Measurements from ENCODE around the gene IQGAP1. TPM values are rescaled to one million over a fixed set of nuclear protein-coding genes. Genes with fewer than 3 reads are reported as not detected.

The IQGAP1 gene
- total and polyA plus RNA-seq, 2 of the 13 experiments (the other 11 are each of a cell fraction or from before 2014, with no cell fraction given): 29.5 to 37.9 TPM

DNA sequence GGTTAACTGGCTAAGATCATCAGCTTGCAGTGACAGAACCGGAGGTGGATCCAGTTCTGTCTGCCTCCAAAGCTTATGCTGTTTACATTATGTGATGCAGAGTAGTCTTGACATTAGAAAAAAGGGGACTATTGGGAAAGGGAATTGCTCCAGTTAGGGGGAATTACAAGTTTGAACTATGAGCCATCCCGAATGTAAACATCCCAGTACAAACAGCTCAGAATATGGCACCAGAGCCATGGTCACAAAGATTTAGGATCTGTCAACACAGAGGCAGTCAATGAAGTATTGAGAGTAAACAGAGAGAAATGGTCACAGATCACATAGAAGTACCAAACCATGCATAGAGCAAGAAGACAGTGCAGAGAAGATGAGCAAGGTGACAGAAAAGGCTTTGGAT, 101.9 kb downstream of the IQGAP1 start (continued):
- TF ChIP-seq ZNF281 (CRISPR knock-in tag; IDR thresholded peaks at IDR 0.05; ENCODE audit: borderline replicate concordance) (peak; percentile 59; the same call in 1 of the 2 replicates), ZNF850 (CRISPR knock-in tag; conservative IDR thresholded peaks at IDR 0.05) (no peak), ZHX2 (IDR thresholded peaks at IDR 0.05; ENCODE audit: low read depth) (peak; percentile 54; the same call in 1 of the 2 replicates), ZHX2 (CRISPR knock-in tag; IDR thresholded peaks at IDR 0.05; ENCODE audit: borderline replicate concordance) (no peak; the same call in 1 of the 2 replicates), TCF12 (IDR thresholded peaks at IDR 0.05) (no peak), TCF12 (CRISPR knock-in tag; IDR thresholded peaks at IDR 0.05) (peak; percentile 45; the same call in 1 of the 2 replicates), HNRNPL (IDR thresholded peaks at IDR 0.05; ENCODE audit: low read depth, low read length) (no peak), HNF1B (CRISPR knock-in tag; IDR thresholded peaks at IDR 0.05) (peak; percentile 85; the same call in 1 of the 2 replicates), ATF5 (CRISPR knock-in tag; IDR thresholded peaks at IDR 0.05; ENCODE audit: low read depth) (no peak), ZNF614 (CRISPR knock-in tag; IDR thresholded peaks at IDR 0.05; ENCODE audit: borderline replicate concordance) (peak; percentile 94), MLX (CRISPR knock-in tag; IDR thresholded peaks at IDR 0.05) (peak; percentile 86), ZBTB38 (CRISPR knock-in tag; IDR thresholded peaks at IDR 0.05) (no peak), GZF1 (CRISPR knock-in tag; IDR thresholded peaks at IDR 0.05) (no peak)
- TF ChIP-seq, protein P1, sequence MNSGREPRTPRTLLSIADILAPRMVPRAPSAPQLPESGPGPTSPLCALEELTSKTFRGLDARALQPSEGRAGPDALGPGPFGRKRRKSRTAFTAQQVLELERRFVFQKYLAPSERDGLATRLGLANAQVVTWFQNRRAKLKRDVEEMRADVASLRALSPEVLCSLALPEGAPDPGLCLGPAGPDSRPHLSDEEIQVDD (CRISPR knock-in tag; IDR thresholded peaks at IDR 0.05; ENCODE audit: borderline replicate concordance): no peak
- TF ChIP-seq, protein P2, sequence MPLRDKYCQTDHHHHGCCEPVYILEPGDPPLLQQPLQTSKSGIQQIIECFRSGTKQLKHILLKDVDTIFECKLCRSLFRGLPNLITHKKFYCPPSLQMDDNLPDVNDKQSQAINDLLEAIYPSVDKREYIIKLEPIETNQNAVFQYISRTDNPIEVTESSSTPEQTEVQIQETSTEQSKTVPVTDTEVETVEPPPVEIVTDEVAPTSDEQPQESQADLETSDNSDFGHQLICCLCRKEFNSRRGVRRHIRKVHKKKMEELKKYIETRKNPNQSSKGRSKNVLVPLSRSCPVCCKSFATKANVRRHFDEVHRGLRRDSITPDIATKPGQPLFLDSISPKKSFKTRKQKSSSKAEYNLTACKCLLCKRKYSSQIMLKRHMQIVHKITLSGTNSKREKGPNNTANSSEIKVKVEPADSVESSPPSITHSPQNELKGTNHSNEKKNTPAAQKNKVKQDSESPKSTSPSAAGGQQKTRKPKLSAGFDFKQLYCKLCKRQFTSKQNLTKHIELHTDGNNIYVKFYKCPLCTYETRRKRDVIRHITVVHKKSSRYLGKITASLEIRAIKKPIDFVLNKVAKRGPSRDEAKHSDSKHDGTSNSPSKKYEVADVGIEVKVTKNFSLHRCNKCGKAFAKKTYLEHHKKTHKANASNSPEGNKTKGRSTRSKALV (CRISPR knock-in tag; IDR thresholded peaks at IDR 0.05): 0 out of 2 replicates have a peak, but pooled peaks have one; percentile 66

Data from HepG2 (cell line).